Esophagus muscularis mucosa (tissue), 3 donors: ENCODE measurements around the gene NKAIN2.

Source experiments
- CTCF ChIP-seq, 3 experiments: fragments of 200-600 bp in 2 of 3; fragments of 450-650 bp in 1 of 3; sonication (generic) in 2 of 3; IDR thresholded peaks; one replicate each; pipeline ENCODE4 v1.5.1; 2017 to 2019; ENCODE audit warnings: antibody characterized with exemption in 3 of 3, mild to moderate bottlenecking in 2 of 3, moderate library complexity in 1 of 3
- EP300 ChIP-seq: sonication (generic); formaldehyde crosslinking; IDR thresholded peaks from one replicate; pipeline ENCODE4 v1.6.1; 2017; ENCODE audit warnings: antibody characterized with exemption

- TF ChIP-seq CTCF (IDR thresholded peaks at IDR 0.05) (no peak), EP300 (no peak)
Measured at GRCh38 chr6:124478906-124479305, 675.2 kb downstream of the NKAIN2 start.
